ENCODE data around the gene ZYG11A. TPM values are rescaled to one million over a fixed set of nuclear protein-coding genes. Genes with fewer than 3 reads are reported as not detected.

Gene ZYG11A
- total RNA-seq, 3 donors from 2014 or later: 1.2 to 2.0 TPM; not detected in 1

GRCh38 chr1:52907068-52907811 is 64.7 kb downstream of the ZYG11A start:
- intact Hi-C loops (cut with DNase I; ENCODE audit: low total_unique reads): no loop called here
- no peak overlapping the region for H3K4me3 ChIP-seq
- TF ChIP-seq CTCF (IDR thresholded peaks at IDR 0.05) (no peak), POLR2A (IDR thresholded peaks at IDR 0.05) (no peak), POLR2AphosphoS5 (IDR thresholded peaks at IDR 0.05) (no peak)
- H3K9me3 ChIP-seq: no peaks in the 10 kb centered on the region
- no peak for DNase-seq (ENCODE audit: low spot score in 2 of 2)
- no peak overlapping the region for H3K27ac ChIP-seq
- no peaks in the 10 kb centered on the region for H3K27me3 ChIP-seq
- no peaks in the 10 kb centered on the region for H3K4me1 ChIP-seq
- no peaks in the 10 kb centered on the region for H3K36me3 ChIP-seq

GRCh38 chr1:52907812-52908153 is 65.2 kb downstream of the ZYG11A start:
- no peaks in the 10 kb centered on the region for H3K36me3 ChIP-seq
- no peaks in the 10 kb centered on the region for H3K4me1 ChIP-seq
- TF ChIP-seq POLR2A (IDR thresholded peaks at IDR 0.05) (no peak), POLR2AphosphoS5 (IDR thresholded peaks at IDR 0.05) (no peak), CTCF (IDR thresholded peaks at IDR 0.05) (no peak)
- DNase-seq (ENCODE audit: low spot score in 2 of 2): no peak
- intact Hi-C loops (cut with DNase I; ENCODE audit: low total_unique reads): no loop called here
- H3K27me3 ChIP-seq: no peaks in the 10 kb centered on the region
- no peak overlapping the region for H3K27ac ChIP-seq
- H3K9me3 ChIP-seq: no peaks in the 10 kb centered on the region
- H3K4me3 ChIP-seq: no peak overlapping the region

DNA sequence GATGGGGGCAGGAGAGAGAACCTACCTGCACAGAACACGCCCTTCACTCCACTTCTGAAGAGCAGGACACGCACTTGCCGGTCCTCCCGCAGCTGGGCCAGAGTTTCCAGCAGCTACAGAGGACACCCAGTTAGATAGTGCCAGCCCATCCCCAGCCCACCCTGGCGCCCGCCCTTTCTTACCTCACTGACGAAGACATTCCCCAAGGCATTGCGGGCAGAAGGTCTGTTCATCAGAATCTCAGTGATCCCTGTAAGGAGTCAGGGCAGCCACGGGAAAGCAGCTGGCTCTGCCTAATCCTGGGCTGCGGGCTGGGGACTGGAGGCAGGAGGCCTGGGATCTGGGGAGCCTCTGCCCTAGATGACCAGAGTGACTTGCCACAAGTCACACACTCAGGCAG is 69.0 kb downstream of the ZYG11A start:
- Histone ChIP-seq H3K9me3 (no peaks in the 10 kb centered on the region), H3K4me1 (no peaks in the 10 kb centered on the region), H3K27ac (no peak overlapping the region), H3K27me3 (no peaks in the 10 kb centered on the region), H3K4me3 (no peak overlapping the region), H3K36me3 (no peaks in the 10 kb centered on the region)
- intact Hi-C loops (cut with DNase I; ENCODE audit: low total_unique reads): loop anchor here (5.0 kb wide), 1 partner anchor 1441 kb away; no protein-coding TSS in a partner anchor
- TF ChIP-seq POLR2A (IDR thresholded peaks at IDR 0.05) (no peak), POLR2AphosphoS5 (IDR thresholded peaks at IDR 0.05) (no peak), CTCF (IDR thresholded peaks at IDR 0.05) (no peak)
- no peak for DNase-seq (ENCODE audit: low spot score in 2 of 2)

- Histone ChIP-seq H3K4me1 (no peaks in the 10 kb centered on the region), H3K4me3 (no peak overlapping the region), H3K27ac (no peak overlapping the region), H3K36me3 (no peaks in the 10 kb centered on the region), H3K9me3 (no peaks in the 10 kb centered on the region), H3K27me3 (no peaks in the 10 kb centered on the region)
- DNase-seq (ENCODE audit: low spot score in 2 of 2): no peak
- intact Hi-C loops (cut with DNase I; ENCODE audit: low total_unique reads): loop anchor here (5.0 kb wide), 1 partner anchor 1439 kb away; no protein-coding TSS in a partner anchor
- no peak for TF ChIP-seq CTCF (IDR thresholded peaks at IDR 0.05)
Observed at GRCh38 chr1:52913014-52913413, 70.5 kb downstream of the ZYG11A start.

DNA sequence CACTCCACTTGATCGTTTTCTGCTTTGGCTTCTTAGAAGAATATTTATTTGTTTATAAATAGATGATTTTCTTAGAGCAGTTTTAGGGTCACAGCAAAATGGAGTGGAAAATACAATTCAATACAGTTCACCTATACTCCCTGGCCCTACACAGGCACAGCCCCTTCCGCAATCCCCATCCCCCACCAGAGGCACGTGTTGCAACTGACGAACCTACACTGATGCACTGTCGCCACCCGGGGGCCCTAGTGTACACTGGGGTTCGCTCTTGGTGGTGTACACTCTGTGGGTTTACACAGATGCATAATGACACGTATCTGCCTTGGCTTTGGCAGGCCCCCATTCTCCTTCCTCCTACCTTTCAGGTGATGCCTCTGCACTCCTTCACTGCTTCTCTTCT is 71.0 kb downstream of the ZYG11A start:
- Histone ChIP-seq H3K9me3 (no peaks in the 10 kb centered on the region), H3K4me3 (no peak overlapping the region), H3K27me3 (no peaks in the 10 kb centered on the region), H3K27ac (no peak overlapping the region), H3K36me3 (no peaks in the 10 kb centered on the region), H3K4me1 (no peaks in the 10 kb centered on the region)
- TF ChIP-seq POLR2AphosphoS5 (IDR thresholded peaks at IDR 0.05): no peak
- no peak for TF ChIP-seq CTCF (IDR thresholded peaks at IDR 0.05)
- TF ChIP-seq POLR2A (IDR thresholded peaks at IDR 0.05): no peak
- no peak for DNase-seq (ENCODE audit: low spot score in 2 of 2)
- intact Hi-C loops (cut with DNase I; ENCODE audit: low total_unique reads): loop anchor here (5.0 kb wide), 1 partner anchor 1439 kb away; no protein-coding TSS in a partner anchor
